GM04503 (cell line): ENCODE measurements around the gene KANSL1.

ENCODE experiments used
- DNase-seq: peaks from one replicate; pipeline ENCODE4 v3.0.0-alpha.2; 2012; ENCODE audit warnings: low read depth

KANSL1 gene

GRCh38 chr17:46039592-46040186, 153.5 kb downstream of the KANSL1 start:
- no peak for DNase-seq

GRCh38 chr17:46038937-46039336, 154.3 kb downstream of the KANSL1 start:
- no peak for DNase-seq

GRCh38 chr17:46038414-46038813, 154.8 kb downstream of the KANSL1 start:
- DNase-seq = no peak

GRCh38 chr17:46037722-46038255, 155.4 kb downstream of the KANSL1 start:
- DNase-seq = no peak

GRCh38 chr17:46036491-46036890, 156.7 kb downstream of the KANSL1 start:
- no peak for DNase-seq

GRCh38 chr17:46035112-46035818, 158.0 kb downstream of the KANSL1 start:
- DNase-seq = no peak

- DNase-seq = no peak
Observed at GRCh38 chr17:46033392-46033791, 159.8 kb downstream of the KANSL1 start.

GRCh38 chr17:46032909-46033308, 160.3 kb downstream of the KANSL1 start:
- no peak for DNase-seq

GRCh38 chr17:46031920-46032319, 161.3 kb downstream of the KANSL1 start:
- no peak for DNase-seq

- DNase-seq = no peak
Observed at GRCh38 chr17:46031440-46031839, 161.8 kb downstream of the KANSL1 start.

- DNase-seq = no peak
Observed at GRCh38 chr17:46030752-46031151, 162.5 kb downstream of the KANSL1 start.

GRCh38 chr17:46029627-46030026, 163.6 kb downstream of the KANSL1 start:
- no peak for DNase-seq

GRCh38 chr17:46028981-46029565, 164.2 kb downstream of the KANSL1 start:
- DNase-seq = no peak

- DNase-seq = no peak
Observed at GRCh38 chr17:46028374-46028773, 164.9 kb downstream of the KANSL1 start.

- no peak for DNase-seq
Observed at GRCh38 chr17:46027976-46028325, 165.3 kb downstream of the KANSL1 start.

GRCh38 chr17:46027048-46027975, 165.9 kb downstream of the KANSL1 start:
- DNase-seq = no peak

GRCh38 chr17:46026166-46027047, 166.8 kb downstream of the KANSL1 start:
- no peak for DNase-seq

- no peak for DNase-seq
Observed at GRCh38 chr17:46025510-46026165, 167.6 kb downstream of the KANSL1 start.

GRCh38 chr17:46025060-46025459, 168.2 kb downstream of the KANSL1 start:
- DNase-seq = no peak

- DNase-seq = no peak
Observed at GRCh38 chr17:46024590-46024989, 168.6 kb downstream of the KANSL1 start.
